GM12878 (cell line): Measurements from ENCODE around the gene GATA2. TPM values are rescaled to one million over a fixed set of nuclear protein-coding genes. Genes with fewer than 3 reads are reported as not detected.

Experiments used
- ATAC-seq: fragments of 200-7000 bp; cut with Tn5 transposase; 3 replicates; pipeline ENCODE4 v1.9.1; 2020; ENCODE audit warnings: mild to moderate bottlenecking, moderate library complexity
- BruUV-seq: library from RNA; stranded (reverse); fragments of 400-500 nt; replicated peaks from 2 replicates; lab custom pipeline; 2021; lab: Mats Ljungman, UMichigan
- CTCF ChIA-PET: fragments of 300-600 bp; sonication (Branson Sonifier 250); formaldehyde crosslinking; extraction: SDS; loops from one replicate; lab custom pipeline; 2021; ENCODE audit warnings: inconsistent platforms; lab: Yijun Ruan, JAX
- POLR2A ChIA-PET: fragments of 350-600 bp; formaldehyde crosslinking; extraction: SDS; loops from one replicate; lab custom pipeline; 2021; ENCODE audit warnings: inconsistent platforms; lab: Charles Lee
- RAD21 ChIA-PET: fragments of 300-600 bp; sonication (Branson Sonifier 250); formaldehyde crosslinking; loops from one replicate; lab custom pipeline; 2023; ENCODE audit warnings: antibody characterized with exemption; ENCODE audit not compliant: unreplicated experiment; lab: Charles Lee
- SMC1A ChIA-PET: fragments of 300-600 bp; sonication (Branson Sonifier 250); formaldehyde crosslinking; loops from one replicate; lab custom pipeline; 2023; ENCODE audit not compliant: unreplicated experiment, uncharacterized antibody; lab: Charles Lee
- DNase-seq: peaks from one replicate; pipeline ENCODE4 v3.0.0-alpha.2; 2011; ENCODE audit warnings: low read depth, low spot score
- FAIRE-seq: peaks from 3 replicates; lab custom pipeline; 2011; peaks lifted over from hg19 to GRCh38; lab: Jason Lieb, UNC
- H2AFZ ChIP-seq: 2 replicates; pipeline ENCODE4 v1.6.0; 2011; ENCODE audit warnings: low read depth, low read length, control low read depth; ENCODE audit not compliant: control insufficient read depth
- H3K27ac ChIP-seq: 2 replicates; pipeline ENCODE4 v1.5.1; 2011; ENCODE audit warnings: control low read depth; ENCODE audit not compliant: control insufficient read depth, insufficient read depth
- H3K27me3 ChIP-seq, 2 experiments: replicated peaks in 1 of 2; 2 replicates each; pipeline versions ENCODE4 v1.6.0 to v1.6.1; 2011; ENCODE audit warnings: low read length in 1 of 2; ENCODE audit not compliant: control insufficient read depth in 2 of 2, insufficient read depth in 2 of 2
- H3K36me3 ChIP-seq, 2 experiments: 2 replicates each; pipeline ENCODE4 v1.5.1; 2011; ENCODE audit warnings: low read length in 1 of 2; ENCODE audit not compliant: control insufficient read depth in 2 of 2, insufficient read depth in 2 of 2
- H3K4me1 ChIP-seq: 2 replicates; pipeline ENCODE4 v1.6.1; 2011; ENCODE audit warnings: mild to moderate bottlenecking, low read length, moderate library complexity, mixed read lengths; ENCODE audit not compliant: control insufficient read depth, insufficient read depth
- H3K4me2 ChIP-seq: 2 replicates; pipeline ENCODE4 v1.6.0; 2011; ENCODE audit warnings: control low read depth; ENCODE audit not compliant: control insufficient read depth, insufficient read depth
- H3K4me3 ChIP-seq: fragments of 200-600 bp; sonication (generic); 2 replicates; pipeline ENCODE4 v1.5.1; 2016
- H3K79me2 ChIP-seq: 2 replicates; pipeline ENCODE4 v1.6.0; 2011; ENCODE audit warnings: low read length; ENCODE audit not compliant: control insufficient read depth, insufficient read depth
- H3K9ac ChIP-seq: 2 replicates; pipeline ENCODE4 v1.8.0; 2011; ENCODE audit warnings: low read length, control low read depth, mixed read lengths; ENCODE audit not compliant: control insufficient read depth, insufficient read depth
- H3K9me3 ChIP-seq: replicated peaks from 3 replicates; pipeline ENCODE4 v1.5.1; 2011; ENCODE audit warnings: mild to moderate bottlenecking, low read length; ENCODE audit not compliant: control insufficient read depth, insufficient read depth
- H4K20me1 ChIP-seq: 2 replicates; pipeline ENCODE4 v1.6.0; 2011; ENCODE audit not compliant: control insufficient read depth, insufficient read depth
- CHD4 ChIP-seq: fragments of 200-600 bp; sonication (generic); IDR thresholded peaks from 2 replicates; pipeline ENCODE4 v1.6.1; 2016; ENCODE audit warnings: mild to moderate bottlenecking
- EZH2 ChIP-seq: IDR thresholded peaks from 2 replicates; pipeline ENCODE4 v1.6.1; 2012; ENCODE audit warnings: low read depth, mild to moderate bottlenecking, control low read depth, inconsistent platforms, low read length, borderline replicate concordance; ENCODE audit not compliant: control insufficient read depth
- HCFC1 ChIP-seq: fragments of 150-350 bp; IDR thresholded peaks from 2 replicates; pipeline ENCODE4 v1.6.1; 2014; ENCODE audit warnings: low read length
- JUNB ChIP-seq: IDR thresholded peaks from 2 replicates; pipeline ENCODE4 v1.6.1; 2016; ENCODE audit warnings: antibody characterized with exemption, mild to moderate bottlenecking
- LARP7 ChIP-seq: fragments of 450-650 bp; IDR thresholded peaks from 2 replicates; pipeline ENCODE4 v1.6.1; 2017; ENCODE audit warnings: mild to moderate bottlenecking
- NFXL1 ChIP-seq: fragments of 450-650 bp; IDR thresholded peaks from 2 replicates; pipeline ENCODE4 v1.6.1; 2017; ENCODE audit warnings: antibody characterized with exemption, mild to moderate bottlenecking, borderline replicate concordance
- NR2C2 ChIP-seq: IDR thresholded peaks from 2 replicates; pipeline ENCODE4 v1.6.1; 2011; ENCODE audit warnings: borderline replicate concordance, low read depth; ENCODE audit not compliant: control insufficient read depth, insufficient read length
- TCF12 ChIP-seq: IDR thresholded peaks from 2 replicates; pipeline ENCODE4 v1.6.1; 2011; ENCODE audit warnings: low read depth, mild to moderate bottlenecking, low read length
- YY1 ChIP-seq: IDR thresholded peaks from 2 replicates; pipeline ENCODE4 v1.6.1; 2011; ENCODE audit warnings: low read depth, mild to moderate bottlenecking, low read length
- ZBTB33 ChIP-seq: fragments of 450-650 bp; IDR thresholded peaks from 2 replicates; pipeline ENCODE4 v1.6.1; 2017; ENCODE audit warnings: mild to moderate bottlenecking
- ZNF274 ChIP-seq: IDR thresholded peaks from one replicate; pipeline ENCODE4 v1.8.0; 2011; ENCODE audit not compliant: insufficient read length, insufficient read depth
- WGBS: methylation state at CpG from one replicate; pipeline ENCODE4 v1.1.6; 2016; ENCODE audit warnings: low lambda C conversion rate; ENCODE audit not compliant: insufficient replicate concordance, insufficient coverage; ENCODE audit errors: missing lambda C conversion rate; 5-methylcytosine and 5-hydroxymethylcytosine counted together
- in situ Hi-C: fragments of 300-500 bp; cut with MboI; formaldehyde crosslinking; loops from 9 replicates; pipeline ENCODE4 v1.14.3; 2018; ENCODE audit warnings: mixed read lengths
- intact Hi-C: fragments of 100-400 bp; cut with micrococcal nuclease; formaldehyde crosslinking; loops from one replicate; pipeline ENCODE4 v1.14.2; 2022; ENCODE audit not compliant: unreplicated experiment
- polyA plus RNA-seq, 11 experiments: library from polyadenylated mRNA; depleted of rRNA in 4 of 11; unstranded in 6 of 11; stranded (reverse) in 5 of 11; fragments of >200 nt; fragmentation: Nextera tagmentation in 4 of 11; fragmentation: Illumina TruSeq in 1 of 11; extraction: Ambion mirVana in 4 of 11; extraction: Trizol in 1 of 11; gene quantifications; 1 replicate in 1 of 11; 2 replicates in 10 of 11; pipeline versions ENCODE4 v1.2.1 to v1.2.3, GENCODE V29; 2011 to 2016; ENCODE audit warnings: inconsistent platforms in 2 of 11, missing spikeins in 2 of 11, low read depth in 1 of 11
- total RNA-seq, 4 experiments: library from RNA; depleted of rRNA in 3 of 4; stranded (reverse); fragments of >200 nt in 3 of 4; fragmentation: Illumina TruSeq in 1 of 4; extraction: Trizol in 1 of 4; gene quantifications; 2 replicates each; pipeline versions ENCODE4 v1.2.1 to v1.2.3, GENCODE V29; 2013 to 2021
- TF ChIP-seq, protein P1 (sequence below): fragments of 450-650 bp; IDR thresholded peaks from 2 replicates; pipeline ENCODE4 v1.6.1; 2017; ENCODE audit warnings: borderline replicate concordance

The GATA2 gene
- total and polyA plus RNA-seq, 10 of the 15 experiments (the other 5 are each of a cell fraction or from before 2014, with no cell fraction given): 0.56 TPM; not detected in 9

DNA sequence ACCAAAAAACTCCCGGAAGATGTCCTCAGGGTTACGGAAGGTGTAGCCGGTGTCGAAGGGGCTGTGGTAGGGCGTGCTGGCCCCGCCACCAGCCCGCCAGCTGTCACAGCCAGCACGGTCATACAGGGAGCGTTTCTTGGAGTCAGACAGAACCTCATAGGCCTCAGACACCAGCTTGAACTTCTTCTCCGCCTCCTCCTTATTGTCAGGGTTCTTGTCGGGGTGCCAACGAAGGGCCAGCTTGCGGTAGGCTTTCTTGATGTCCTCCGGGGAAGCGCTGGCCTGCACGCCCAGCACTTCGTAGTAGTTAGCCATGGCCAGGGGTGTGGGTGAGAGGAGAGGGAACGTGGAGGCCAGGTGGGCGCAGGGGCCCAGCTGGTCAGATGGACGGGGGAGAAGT lies 30.1 kb downstream of the GATA2 start:
- Histone ChIP-seq H3K27me3 (peaks cover 0 to 3% of the 10 kb centered on the region in 2 experiments; a peak in 2 of 4 replicates), H3K4me2 (no peak overlapping the region), H3K4me1 (no peaks in the 10 kb centered on the region), H3K4me3 (no peak overlapping the region), H4K20me1 (no peaks in the 10 kb centered on the region), H3K36me3 (no peaks in the 10 kb centered on the region), H3K79me2 (no peaks in the 10 kb centered on the region), H3K9me3 (no peaks in the 10 kb centered on the region), H3K9ac (no peak overlapping the region), H3K27ac (no peak overlapping the region), H2AFZ (no peak overlapping the region)
- WGBS: 60% methylated on average over 20 of the region's 20 CpGs
- intact Hi-C loops: no loop called here
- ATAC-seq (no peak), FAIRE-seq (no peak), DNase-seq (no peak)
- ChIA-PET SMC1A (no interaction called here), POLR2A (no interaction called here), RAD21 (no interaction called here), CTCF (no interaction called here)
- in situ Hi-C loops: no loop called here
- TF ChIP-seq ZNF274 (no peak), CHD4 (no peak), ZBTB33 (no peak), JUNB (no peak), YY1 (no peak), EZH2 (no peak), TCF12 (no peak), LARP7 (no peak), NR2C2 (no peak), NFXL1 (no peak), HCFC1 (no peak)
- TF ChIP-seq, protein P1, sequence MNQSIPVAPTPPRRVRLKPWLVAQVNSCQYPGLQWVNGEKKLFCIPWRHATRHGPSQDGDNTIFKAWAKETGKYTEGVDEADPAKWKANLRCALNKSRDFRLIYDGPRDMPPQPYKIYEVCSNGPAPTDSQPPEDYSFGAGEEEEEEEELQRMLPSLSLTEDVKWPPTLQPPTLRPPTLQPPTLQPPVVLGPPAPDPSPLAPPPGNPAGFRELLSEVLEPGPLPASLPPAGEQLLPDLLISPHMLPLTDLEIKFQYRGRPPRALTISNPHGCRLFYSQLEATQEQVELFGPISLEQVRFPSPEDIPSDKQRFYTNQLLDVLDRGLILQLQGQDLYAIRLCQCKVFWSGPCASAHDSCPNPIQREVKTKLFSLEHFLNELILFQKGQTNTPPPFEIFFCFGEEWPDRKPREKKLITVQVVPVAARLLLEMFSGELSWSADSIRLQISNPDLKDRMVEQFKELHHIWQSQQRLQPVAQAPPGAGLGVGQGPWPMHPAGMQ: no peak
- no TSS peak for BruUV-seq
